Stimulated activated CD4-positive, alpha-beta T cell treated with anti-CD3 and anti-CD28 coated beads, Interleukin-12 subunit alpha, Interleukin-12 subunit beta, amount 100 ng/mL, for 24 hours (primary cell): ENCODE measurements around the gene P2RY12.

Experiments
- DNase-seq, 2 experiments: peaks; one replicate each; pipeline ENCODE4 v3.0.0-alpha.2; 2020; ENCODE audit warnings: low read depth in 2 of 2

Gene P2RY12

DNA sequence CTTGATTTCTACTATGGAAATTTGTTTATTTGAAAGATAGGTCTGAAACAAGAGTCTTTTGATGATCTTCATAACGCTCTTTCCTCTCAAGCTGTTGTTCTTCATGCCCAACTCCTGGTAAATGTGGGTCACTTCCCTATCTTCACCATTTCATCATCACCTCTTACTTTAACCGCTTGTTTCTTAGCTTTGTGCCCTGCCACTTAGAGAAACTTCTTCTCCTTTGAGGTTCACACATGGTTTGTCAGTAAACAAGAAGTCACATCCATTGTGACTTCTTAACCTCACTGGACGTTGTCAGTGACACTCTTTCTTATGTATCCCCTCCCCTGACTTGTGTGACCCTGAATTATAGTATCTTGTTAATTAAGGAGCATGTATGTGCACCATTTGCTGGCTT is 38.3 kb downstream of the P2RY12 start:
- DNase-seq: no peak

DNA sequence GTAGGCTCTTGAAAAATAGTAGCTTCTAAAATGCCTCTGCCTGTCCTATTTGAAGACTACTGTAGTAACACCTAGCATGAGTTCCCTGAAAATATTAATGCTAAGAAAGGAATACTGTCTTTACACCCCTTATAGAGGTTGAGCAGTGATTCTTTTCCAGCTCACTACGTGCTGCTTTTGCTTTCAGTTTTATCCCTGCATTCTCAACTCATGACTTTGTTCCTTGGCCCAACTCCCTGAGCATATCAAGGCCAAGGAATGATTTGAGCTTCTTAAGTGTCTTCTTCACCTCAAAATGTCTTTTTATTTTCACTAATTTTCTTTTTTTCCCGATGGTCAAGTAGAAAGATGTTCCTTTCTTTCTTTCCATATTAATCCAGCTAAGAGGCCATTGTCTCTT is 38.7 kb downstream of the P2RY12 start:
- no peak for DNase-seq

DNA sequence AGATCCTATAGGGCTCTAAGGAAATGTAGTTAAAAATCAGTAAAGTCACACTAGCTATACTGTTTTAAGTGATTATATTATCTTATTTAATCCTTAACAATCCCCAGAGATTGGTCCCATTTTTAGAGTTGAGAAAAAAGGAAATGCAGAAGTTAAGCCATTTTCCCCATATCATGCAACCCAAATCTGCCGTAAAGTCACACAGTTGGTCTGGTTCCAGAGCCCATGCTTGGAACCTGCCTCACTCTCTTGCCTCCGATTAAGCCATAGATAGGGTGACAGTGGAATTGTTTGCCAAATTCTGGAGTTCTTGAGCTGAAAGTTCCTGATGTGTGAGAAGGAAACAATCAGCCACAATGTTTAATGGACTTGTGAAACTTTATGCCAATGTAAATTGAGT is 52.9 kb downstream of the P2RY12 start:
- no peak for DNase-seq

DNA sequence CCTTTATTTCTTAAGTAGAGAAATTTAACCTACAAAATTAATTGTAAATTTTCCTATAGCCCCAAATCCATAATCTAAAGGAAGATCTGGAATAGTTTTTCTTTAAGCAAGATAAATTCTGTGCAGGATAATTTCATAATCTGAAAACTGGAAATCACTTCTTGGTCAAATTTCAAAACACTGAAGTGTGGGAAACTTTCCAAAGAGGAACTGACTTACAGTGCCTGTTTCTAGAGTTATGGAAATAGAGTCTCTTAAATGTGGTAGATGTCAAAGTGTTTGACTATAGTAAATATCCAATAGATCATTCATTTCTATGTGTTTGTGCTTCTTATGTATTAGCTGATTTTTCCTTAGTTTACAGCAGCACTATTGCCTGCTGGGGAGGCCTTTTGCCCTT is 53.7 kb downstream of the P2RY12 start:
- DNase-seq: no peak

DNA sequence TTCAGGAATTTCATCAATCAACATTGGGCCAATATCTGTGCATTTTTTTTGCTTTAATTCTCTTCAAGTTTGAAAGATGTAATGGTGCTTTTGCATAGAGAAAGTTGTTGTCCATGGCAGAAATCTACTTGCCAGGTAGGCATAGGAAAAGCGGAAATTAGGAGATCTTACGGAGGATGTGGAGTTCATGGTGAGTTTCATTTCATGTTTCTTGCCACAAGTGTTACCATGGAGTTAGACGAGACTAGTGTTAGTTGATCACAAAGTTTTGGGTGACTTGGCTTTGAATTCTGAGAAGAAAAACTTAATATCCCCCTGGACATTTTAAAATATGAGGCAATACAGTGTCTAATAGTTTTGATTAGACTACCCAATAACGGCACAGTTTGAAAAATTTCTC is 54.2 kb downstream of the P2RY12 start:
- no peak for DNase-seq

DNA sequence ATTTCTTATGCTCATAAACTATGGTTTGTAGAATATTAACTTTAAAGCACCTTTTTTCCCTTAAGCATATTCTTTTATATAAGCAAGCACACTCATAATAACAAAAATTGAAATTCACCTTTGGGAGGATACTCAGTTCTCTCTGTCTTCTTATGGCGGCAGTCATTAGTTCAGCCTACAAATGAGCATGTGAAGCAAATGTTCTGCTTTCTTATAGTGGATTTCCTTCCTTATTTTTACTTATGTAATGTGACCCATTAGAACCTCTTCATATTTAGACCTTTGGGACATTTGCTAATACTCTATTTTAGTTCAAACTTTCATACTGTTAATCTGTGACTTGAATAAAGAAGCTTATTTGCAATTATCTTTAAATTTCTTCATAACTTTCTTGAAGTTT is 55.2 kb downstream of the P2RY12 start, which contains the start of gene P2RY13:
P2RY13 (minus strand) TSS at position 187 of the 400 bp plus-strand sequence; CDS start at position 166, 21 bp downstream.
- DNase-seq: no peak

DNA sequence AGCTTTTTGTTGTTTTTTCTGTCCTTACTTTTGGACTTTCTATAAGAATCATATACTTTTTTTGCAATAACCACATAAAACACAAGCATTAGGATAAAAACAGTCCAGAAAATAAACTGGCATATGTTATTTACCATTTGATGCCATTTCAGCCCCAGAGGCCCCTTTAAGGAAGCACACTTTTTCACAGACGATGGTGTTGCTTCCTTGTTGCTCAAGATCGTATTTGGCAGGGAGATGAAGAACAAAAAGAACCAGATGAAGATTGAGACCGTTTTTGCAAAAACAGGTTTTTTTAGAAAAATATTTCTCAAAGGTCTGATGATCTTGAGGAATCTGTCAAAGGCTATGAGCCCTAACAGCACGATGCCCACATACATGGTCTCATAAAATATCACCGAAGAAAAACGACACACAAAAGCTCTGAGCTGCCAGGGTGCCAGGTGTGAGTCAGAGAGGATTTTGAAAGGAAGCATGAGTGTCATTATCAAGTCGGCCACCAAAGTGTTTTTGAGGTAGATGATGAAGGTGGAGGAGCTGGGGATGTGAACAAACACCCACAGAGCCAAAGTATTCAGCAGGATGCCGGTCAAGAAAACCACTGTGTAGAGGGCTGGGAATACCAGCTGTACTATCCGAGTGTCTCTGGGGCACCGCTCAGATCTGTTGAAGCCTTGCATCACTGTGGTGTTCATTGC is 56.1 kb downstream of the P2RY12 start:
- no peak for DNase-seq

DNA sequence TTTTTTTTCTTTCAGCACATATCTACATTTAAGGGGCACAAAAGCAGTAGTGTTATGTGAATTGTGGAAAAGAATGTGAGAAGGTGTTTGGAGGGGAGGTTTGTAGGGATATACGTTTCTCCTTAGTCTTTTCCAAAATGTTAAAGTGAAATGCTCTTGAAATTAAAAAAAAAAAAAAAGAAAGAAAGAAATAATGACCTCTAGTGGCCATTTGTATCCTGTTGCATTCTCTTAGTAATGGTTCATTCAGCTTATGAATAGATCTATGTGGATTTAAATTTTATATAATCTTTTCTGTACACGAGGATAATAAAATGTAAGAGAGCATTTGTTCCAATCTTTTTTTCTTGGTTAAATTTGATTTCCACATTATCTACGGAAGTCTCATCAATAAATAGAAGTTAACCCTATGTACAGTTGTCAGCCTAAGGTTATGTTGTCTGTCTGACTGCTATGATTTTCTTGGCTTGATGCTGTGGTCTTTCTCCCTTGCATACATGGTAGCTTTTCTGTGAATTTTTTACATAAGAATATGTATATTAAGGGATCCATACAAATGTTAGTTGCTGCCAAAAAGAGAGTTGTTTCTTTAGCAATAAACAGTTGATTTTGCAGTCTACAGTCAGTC is 56.9 kb downstream of the P2RY12 start:
- no peak for DNase-seq

DNA sequence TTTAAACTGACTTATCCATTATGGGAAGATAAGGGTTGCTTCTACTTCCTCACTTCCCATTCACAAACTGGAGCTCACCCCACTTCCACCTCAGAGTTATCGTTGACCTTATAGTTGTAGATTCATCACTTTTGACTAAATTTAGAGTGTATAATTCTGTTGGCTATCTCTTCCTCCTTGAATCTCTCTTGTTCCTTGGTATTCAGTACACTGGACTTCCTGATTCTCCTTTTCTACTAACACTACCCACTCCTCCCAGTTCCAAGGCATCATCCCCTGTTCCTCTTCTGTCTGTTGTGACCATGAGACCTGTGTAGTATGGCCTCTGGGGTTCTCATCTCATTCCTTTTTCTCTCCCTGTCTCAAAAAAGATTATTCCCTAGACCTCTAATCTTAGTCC is 62.0 kb downstream of the P2RY12 start:
- DNase-seq: no peak

DNA sequence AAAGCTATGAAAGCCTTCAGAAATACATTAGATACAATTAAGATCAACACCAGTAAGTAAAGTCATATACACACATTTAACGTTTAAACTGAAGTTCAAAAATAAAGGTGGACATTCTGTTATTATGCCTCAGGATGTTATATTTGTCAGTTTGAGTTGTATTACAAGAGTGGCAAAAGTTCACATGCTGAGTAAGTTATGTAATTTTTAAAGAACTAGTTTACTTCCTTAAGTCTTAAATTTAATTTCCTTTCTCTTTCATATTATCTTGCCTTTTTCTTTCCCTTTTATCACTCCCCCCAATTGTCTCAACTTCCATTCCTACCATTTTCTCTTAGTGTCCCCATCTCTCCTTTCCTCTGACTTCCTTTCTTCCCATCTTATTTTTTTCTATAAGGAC is 63.0 kb downstream of the P2RY12 start:
- DNase-seq: no peak

DNA sequence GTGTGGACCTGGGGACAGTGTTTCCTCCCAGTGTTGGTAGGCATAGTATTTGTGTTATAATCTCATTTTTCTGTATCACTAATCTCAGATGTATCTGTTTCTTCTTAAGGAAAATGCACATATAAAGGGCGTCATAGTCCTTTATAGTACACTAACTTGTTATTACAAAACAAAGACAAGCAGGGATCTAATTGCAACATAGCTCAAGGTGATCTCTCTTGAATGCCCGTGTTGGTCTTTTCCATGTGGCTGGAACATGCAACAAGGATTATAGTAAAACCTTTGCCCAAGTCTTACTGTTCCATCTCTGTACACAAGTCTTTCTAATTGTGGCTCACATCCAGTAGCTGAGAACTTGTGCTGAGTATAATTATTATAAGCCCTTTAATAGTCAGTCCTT is 64.4 kb downstream of the P2RY12 start:
- DNase-seq: no peak

DNA sequence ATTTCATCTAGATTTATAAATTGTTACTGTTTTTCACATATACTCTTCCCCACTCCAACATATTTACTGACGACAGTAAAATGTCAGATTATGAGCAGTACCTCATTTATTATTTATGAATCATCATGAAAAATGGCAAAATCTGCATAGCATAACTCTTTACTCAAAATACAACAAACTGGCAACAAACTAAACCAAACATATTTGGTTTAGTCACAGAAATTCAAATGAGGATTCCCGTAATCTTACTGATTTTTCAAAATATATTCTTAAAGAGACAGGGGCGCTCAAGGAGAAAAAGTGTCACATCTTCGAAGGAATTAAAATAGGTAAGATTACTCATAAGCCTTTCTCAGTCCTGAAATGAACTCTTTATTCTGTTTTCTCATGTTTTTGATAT is 64.9 kb downstream of the P2RY12 start:
- no peak for DNase-seq

DNA sequence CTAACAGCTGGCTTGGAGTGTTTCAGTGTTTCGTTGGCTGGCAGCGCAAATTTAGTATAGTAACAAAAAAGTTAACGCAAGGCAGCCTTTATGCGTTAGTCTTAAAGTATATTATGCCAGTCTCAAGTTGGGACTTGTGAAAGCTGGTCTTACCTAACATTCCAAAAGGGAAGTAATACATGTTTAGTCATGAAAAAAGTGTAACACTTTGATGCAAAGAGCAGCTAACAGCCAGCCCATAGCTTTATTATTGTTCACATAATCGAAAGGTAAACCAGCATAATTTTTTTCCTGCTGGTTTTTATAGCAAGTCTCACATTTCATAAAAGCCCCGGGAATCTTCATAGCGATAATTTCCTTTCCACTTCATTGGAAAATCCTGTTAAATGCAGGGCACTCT is 65.6 kb downstream of the P2RY12 start:
- DNase-seq: no peak

DNA sequence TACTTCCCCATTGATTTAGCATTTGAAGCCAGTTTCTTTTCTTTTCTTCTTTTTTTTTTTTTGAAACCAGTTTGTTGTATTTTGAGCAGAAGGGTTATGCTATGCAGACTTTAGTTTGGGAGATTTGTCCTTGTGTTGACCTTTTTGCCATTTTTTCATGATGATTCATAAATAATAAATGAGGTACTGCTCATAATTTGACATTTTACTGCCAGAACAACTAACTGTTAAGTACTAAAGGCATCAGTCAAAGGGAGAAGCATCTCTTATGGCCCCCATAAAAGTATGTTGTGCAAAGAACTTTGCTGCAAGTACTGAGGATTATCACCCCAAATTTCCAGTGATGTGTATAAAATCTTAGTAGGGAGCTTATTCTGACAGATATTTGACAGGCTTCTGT is 66.2 kb downstream of the P2RY12 start:
- DNase-seq: no peak

DNA sequence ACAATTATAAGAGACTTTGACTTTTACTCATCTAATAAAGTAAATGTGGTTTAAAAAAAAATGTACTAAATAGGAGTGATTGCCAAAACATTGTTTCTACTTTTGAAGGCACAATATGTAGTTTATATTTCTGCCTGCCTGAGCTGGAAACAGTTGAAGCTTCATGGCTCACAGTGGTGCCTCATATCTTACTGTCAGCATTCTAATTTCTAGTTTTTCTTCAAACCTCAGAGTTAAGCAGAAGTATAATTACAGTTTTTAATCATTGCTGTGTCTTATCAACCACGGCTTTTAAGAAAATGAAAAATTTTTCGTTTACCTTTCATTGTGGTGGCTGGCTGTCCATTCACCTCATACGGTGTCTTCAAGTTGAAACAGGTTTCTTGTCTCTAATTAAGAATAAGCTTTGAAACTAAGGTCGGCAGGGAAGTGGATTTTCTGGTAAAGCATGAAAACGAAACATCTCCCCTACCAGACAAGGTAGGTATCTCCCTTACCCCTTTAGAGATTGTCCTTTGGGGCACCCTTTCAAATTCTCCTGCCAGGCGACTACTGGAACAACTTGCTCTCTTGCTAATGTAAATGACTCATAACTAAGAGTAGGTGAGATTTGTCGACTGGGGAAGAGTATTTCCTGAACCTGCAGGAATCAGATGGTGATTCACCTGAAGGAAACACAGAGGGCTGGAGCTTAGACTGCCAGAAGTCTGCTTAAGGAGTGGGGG is 68.1 kb downstream of the P2RY12 start, which contains the start of gene GPR87:
GPR87 (minus strand) TSS at position 554 of the 725 bp plus-strand sequence. CDS start 16,720 bp downstream, outside the sequence.
- peak in 1 of 2 experiments; percentile 20 for DNase-seq

DNA sequence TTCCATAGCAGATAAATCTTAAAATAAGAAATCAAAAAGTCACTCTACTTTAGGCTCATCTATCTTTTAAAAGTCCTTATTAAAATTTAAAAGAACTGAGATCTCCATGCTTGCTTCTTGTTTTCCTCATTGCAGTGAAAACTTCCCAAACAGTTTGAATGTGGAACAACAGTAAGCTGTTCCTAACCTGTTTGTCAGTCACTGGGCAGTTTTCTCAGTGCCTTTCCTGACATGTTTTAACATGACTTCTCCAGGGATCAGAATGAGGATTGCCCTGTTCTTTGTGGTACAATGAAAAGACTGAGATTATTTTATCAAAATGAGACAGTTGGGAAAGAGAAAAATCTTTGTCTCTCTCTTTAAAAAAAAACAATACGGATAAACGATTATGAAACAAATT is 68.7 kb downstream of the P2RY12 start:
- no peak for DNase-seq

DNA sequence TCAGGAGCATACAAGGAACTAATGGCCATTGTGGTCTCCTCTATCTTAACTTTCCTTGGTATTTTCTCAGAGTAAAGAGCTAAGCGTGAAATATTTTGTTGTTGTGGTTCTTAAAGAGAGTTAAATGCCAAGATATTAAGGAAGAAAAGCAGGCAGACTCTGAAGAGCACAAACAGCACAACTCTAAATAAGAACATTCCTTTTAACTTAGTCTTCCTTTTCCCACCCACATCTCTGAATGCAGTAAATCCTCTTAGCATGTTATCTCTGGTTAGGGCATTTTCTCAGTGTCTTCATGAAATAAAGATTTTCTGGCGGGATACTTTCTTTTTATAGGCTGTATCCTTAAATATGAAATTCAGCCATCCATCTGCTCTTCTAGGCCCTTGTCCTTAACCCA is 69.4 kb downstream of the P2RY12 start:
- DNase-seq: no peak

DNA sequence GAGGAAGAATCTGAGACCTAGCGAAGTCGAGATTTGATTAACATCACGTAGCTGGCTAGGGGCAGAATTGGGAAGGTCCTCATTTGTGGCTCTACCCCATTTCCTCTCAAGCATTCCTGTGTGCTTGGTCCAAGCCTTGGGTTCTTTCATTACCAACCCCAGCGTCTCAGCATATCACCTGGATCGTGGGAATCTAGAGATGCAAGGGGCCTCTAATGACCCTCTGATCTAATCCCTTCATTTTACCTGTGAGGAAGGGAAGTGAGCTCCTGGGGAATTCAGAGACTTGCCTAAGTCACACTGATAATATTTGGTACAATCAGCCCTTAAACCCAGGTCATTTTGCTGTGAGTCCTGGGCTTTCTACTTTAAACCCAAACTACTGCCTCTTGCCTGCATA is 70.0 kb downstream of the P2RY12 start:
- no peak for DNase-seq

DNA sequence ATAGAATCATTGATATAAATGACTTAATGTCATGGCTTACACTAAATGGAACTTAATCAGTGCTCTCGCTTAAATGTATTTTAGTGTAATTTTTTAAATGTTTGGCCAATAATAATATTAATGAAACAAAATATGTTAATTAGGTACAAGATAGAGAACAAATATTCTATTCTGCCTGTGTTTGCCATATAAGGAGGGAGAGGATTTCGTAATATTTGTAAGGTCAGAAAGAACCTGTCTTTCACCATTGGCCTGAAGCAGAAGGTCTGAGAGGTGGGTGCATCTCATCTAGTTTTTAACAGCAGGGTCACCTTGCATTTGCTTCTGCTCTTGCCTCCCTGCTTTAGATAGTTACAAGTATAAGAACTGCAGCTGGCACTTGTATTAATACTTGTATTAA is 70.4 kb downstream of the P2RY12 start:
- DNase-seq: no peak

DNA sequence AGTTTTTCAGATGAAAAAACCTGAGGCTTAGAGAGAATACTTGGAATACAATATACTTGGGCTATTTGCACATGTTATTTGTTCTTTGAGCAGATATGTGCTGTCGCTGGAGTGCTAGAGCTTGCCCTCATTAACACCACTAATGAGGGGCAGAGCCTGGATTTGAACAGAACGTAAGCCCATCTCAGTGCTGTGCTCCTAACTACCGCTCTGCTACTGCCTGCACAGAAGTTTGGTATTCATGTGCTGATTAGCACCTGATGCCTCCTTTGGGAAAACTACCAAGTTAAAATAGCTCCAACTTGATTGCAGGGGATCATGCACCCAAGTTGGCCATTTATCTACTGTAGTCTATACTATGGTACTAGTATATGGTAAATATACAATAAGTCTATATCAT is 71.6 kb downstream of the P2RY12 start:
- no peak for DNase-seq

DNA sequence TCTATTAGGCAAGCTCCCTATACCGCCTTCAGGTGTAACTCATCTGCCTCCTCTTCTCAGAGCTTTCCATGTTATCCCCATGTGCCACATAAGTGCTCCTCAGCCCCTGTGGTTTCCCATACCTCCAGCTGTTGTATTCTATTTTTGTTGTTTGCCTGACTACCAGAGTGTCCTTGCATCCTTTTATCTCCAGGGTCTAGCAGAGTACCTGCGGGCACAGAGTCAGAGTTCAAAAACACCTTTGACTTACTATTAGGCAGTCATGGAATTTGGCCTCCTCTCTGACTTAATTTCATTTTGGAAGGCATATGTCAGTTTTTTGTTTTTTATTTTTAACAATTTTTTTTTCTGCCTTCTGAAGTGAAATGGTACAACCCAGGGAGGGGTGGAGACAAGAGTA is 75.0 kb downstream of the P2RY12 start:
- no peak for DNase-seq

DNA sequence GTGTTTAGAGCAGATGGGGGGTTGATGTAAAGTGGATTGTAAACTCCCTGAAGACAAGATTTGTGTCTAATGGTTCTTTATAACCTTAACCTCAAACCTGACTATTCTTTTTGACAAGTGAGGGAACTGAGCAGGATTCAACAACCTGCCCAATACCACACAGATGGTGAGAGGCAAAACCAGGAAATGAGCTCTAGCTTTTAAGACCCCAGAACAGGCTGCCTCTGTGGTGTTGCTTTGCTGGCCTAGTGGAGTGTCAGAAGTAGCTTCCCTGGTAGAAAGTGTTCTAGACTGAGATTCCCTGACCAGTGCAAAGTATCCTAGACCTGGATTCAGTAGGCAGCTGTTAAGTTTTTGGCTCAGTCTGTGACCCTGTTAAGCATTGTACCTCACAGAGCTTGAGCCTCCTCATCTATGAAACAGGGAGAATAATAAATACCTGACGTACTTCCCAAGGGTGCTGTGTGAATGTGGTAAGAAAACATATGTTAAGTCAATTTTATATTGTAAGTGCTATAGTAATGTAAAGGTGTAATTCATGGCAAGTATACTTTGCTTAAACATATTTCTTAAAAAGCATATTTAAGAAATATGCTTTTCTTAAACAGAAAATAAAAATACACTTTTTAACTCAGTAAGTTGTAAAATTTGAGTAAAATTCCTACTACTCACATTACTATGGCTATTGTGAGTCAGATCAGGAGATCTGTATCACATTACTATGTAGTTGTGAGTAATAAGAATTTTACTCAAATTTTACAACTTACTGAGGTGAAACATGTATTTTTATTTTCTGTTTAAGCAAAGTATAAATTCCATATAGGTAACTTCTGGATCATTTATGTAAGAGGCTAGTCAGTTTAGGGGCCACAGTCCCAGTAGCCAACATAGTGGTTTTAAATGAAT is 76.7 kb downstream of the P2RY12 start:
- DNase-seq: no peak
